OCI-LY7 (cell line): ENCODE results near the gene SCRG1.

Source experiments
- EZH2phosphoT487 ChIP-seq: fragments of 200-600 bp; sonication (generic); IDR thresholded peaks from 2 replicates; pipeline ENCODE4 v1.6.1; 2018; ENCODE audit warnings: low read depth, borderline replicate concordance, mild to moderate bottlenecking, mixed run types, antibody characterized with exemption, low read length, moderate library complexity, mixed read lengths
- TF ChIP-seq, protein P1 (sequence below): fragments of 200-600 bp; sonication (generic); conservative IDR thresholded peaks from 2 replicates; pipeline ENCODE4 v1.5.1; 2014; ENCODE audit warnings: mild to moderate bottlenecking, antibody characterized with exemption, low read length, moderate library complexity, mixed read lengths

DNA sequence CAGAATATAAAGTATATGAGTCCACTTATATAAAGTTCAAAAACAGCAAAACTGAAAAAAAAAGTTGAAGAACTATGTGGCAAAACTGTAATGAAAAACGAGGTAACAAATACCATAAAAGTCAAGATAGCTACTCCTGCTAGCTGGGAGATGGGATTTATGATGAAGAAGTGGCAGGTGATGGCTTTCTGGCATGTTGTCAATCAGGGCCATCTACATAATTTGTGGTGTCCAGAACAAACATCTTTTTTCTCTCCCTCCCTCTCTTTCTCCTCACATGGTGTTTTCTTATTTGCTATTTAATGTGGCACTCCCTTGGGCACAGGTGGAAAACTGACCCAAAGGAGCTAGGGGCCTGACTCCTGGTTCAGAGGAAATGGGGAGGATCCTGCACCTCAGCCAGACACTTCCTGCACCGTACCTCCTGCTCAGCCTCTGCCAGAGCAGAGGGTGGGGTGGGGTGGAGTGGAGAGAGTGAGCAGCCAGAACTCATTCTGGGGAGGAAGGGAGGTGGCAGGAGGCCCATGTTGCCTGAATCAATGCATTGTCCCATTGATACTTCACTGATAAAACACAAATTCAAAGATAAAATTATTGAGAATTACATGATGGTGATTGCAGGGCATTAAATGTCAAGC, 33.4 kb downstream of the SCRG1 start:
- TF ChIP-seq, protein P1, sequence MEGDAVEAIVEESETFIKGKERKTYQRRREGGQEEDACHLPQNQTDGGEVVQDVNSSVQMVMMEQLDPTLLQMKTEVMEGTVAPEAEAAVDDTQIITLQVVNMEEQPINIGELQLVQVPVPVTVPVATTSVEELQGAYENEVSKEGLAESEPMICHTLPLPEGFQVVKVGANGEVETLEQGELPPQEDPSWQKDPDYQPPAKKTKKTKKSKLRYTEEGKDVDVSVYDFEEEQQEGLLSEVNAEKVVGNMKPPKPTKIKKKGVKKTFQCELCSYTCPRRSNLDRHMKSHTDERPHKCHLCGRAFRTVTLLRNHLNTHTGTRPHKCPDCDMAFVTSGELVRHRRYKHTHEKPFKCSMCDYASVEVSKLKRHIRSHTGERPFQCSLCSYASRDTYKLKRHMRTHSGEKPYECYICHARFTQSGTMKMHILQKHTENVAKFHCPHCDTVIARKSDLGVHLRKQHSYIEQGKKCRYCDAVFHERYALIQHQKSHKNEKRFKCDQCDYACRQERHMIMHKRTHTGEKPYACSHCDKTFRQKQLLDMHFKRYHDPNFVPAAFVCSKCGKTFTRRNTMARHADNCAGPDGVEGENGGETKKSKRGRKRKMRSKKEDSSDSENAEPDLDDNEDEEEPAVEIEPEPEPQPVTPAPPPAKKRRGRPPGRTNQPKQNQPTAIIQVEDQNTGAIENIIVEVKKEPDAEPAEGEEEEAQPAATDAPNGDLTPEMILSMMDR, result no peak
- TF ChIP-seq EZH2phosphoT487, result no peak
